Progenitor cell of endocrine pancreas (in vitro differentiated cells): ENCODE data around the gene DDIT4L. TPM values are rescaled to one million over a fixed set of nuclear protein-coding genes. Genes with fewer than 3 reads are reported as not detected.

Source experiments
- DNase-seq: peaks from one replicate; pipeline ENCODE4 v3.0.0; 2021; ENCODE audit warnings: low spot score; ENCODE audit not compliant: unreplicated experiment
- H3K27ac Mint-ChIP-seq: 2 replicates; pipeline ENCODE4 v1.8.0; 2021; ENCODE audit warnings: mild to moderate bottlenecking, moderate library complexity, mixed read lengths
- H3K27me3 Mint-ChIP-seq: 2 replicates; pipeline ENCODE4 v1.8.0; 2021; ENCODE audit warnings: mixed read lengths
- H3K36me3 Mint-ChIP-seq: 2 replicates; pipeline ENCODE4 v1.8.0; 2022; ENCODE audit warnings: mixed read lengths; ENCODE audit not compliant: insufficient read depth
- H3K4me1 Mint-ChIP-seq: 2 replicates; pipeline ENCODE4 v1.8.0; 2021; ENCODE audit warnings: low read depth, mixed read lengths
- H3K4me3 Mint-ChIP-seq: 2 replicates; pipeline ENCODE4 v1.8.0; 2021; ENCODE audit warnings: low read depth, mild to moderate bottlenecking, moderate library complexity, mixed read lengths
- H3K9me3 Mint-ChIP-seq: 2 replicates; pipeline ENCODE4 v1.8.0; 2021; ENCODE audit warnings: low read depth, mixed read lengths
- total RNA-seq: library from RNA; stranded (reverse); gene quantifications from 2 replicates; pipeline ENCODE4 v1.2.1, GENCODE V29; 2021
- TF ChIP-seq, protein P1 (sequence below): fragments of 200-600 bp; sonication (generic); IDR thresholded peaks from one replicate; pipeline ENCODE4 v1.5.0; 2021; ENCODE audit warnings: antibody characterized with exemption, mild to moderate bottlenecking; ENCODE audit not compliant: unreplicated experiment

Gene DDIT4L
- total RNA-seq, 1 donor from 2014 or later, result 2.6 TPM

DNA sequence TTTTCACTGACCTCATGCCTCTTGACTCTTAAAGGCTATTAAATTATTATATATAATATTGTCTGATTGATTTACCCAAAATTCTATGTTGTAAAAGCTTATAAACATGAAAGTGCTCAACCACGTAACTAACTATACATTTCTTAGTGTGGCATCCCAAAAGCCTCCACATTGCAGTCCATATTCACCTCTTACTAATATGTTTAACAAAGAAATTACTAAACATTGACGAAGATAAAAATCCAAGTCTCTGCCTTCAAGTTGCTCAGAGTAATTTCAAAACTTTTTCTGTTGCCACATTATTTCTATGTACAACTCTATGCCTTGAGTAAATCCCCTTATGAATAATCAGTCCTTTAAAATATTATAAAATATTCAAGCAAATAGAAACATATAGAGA, 14.4 kb downstream of the DDIT4L start:
- TF ChIP-seq, protein P1, sequence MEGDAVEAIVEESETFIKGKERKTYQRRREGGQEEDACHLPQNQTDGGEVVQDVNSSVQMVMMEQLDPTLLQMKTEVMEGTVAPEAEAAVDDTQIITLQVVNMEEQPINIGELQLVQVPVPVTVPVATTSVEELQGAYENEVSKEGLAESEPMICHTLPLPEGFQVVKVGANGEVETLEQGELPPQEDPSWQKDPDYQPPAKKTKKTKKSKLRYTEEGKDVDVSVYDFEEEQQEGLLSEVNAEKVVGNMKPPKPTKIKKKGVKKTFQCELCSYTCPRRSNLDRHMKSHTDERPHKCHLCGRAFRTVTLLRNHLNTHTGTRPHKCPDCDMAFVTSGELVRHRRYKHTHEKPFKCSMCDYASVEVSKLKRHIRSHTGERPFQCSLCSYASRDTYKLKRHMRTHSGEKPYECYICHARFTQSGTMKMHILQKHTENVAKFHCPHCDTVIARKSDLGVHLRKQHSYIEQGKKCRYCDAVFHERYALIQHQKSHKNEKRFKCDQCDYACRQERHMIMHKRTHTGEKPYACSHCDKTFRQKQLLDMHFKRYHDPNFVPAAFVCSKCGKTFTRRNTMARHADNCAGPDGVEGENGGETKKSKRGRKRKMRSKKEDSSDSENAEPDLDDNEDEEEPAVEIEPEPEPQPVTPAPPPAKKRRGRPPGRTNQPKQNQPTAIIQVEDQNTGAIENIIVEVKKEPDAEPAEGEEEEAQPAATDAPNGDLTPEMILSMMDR, result no peak
- no peak for DNase-seq
- Mint-ChIP-seq H3K27me3 (no peaks in the 10 kb centered on the region), H3K36me3 (no peaks in the 10 kb centered on the region), H3K9me3 (no peaks in the 10 kb centered on the region), H3K4me1 (peaks cover 3% of the 10 kb centered on the region), H3K4me3 (no peak overlapping the region), H3K27ac (no peak overlapping the region)

GRCh38 chr4:100174985-100175383, 15.3 kb downstream of the DDIT4L start:
- Mint-ChIP-seq H3K4me3 (no peak overlapping the region), H3K27ac (no peak overlapping the region), H3K36me3 (no peaks in the 10 kb centered on the region), H3K27me3 (no peaks in the 10 kb centered on the region), H3K4me1 (peaks cover 3% of the 10 kb centered on the region), H3K9me3 (no peaks in the 10 kb centered on the region)
- no peak for DNase-seq
- TF ChIP-seq, protein P1, result no peak

- H3K9me3 Mint-ChIP-seq, result no peaks in the 10 kb centered on the region
- no peak overlapping the region for H3K4me3 Mint-ChIP-seq
- H3K36me3 Mint-ChIP-seq, result no peaks in the 10 kb centered on the region
These were observed 19.3 kb downstream of the DDIT4L start for GRCh38 chr4:100170986-100171385.

DNA sequence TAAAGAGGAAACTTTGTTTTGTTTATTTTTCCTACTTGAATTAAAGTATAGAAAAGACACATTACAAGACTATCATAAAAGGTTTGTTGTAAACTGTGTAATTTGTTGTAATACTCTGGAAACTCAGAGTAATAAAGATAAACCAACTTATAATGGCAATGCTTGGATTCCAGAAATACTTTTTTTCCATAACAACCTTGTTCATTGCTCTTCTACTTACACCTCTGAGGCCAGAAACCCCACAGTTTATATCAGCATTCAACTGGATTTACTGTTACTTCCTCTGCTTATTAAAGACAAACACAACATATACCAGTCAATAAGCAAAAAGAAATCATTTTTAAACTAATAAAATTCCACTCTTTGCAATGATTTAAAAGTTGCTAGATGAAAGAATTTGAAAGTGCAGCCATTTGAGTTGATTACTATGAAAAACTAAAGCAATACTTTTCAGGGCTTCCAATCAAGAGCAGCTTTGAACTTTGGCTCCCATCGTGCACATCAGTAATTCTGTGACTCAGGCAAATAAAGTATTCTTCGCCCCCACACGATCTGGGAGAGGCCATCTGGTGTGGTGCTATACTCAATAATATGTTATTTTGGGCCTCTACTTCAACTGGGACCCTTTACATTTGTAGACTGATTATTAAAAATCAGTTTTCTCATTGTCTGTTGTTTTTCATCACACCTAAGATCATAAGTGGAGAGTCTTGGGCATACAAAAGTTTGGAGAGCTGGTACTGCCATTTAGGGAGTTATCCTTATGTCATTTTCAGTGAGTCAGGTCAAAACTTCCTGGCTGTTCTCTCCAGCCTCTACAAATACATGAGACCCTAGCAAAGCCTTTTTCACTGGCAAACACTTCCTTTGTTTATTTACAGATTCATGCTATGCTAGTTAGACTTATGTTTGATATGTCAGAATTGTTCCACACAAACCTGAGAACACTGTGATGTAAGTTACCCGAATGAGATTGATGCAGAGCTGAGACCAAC, 20.5 kb downstream of the DDIT4L start:
- Mint-ChIP-seq H3K27ac (no peak overlapping the region), H3K4me1 (peaks cover 3% of the 10 kb centered on the region), H3K9me3 (no peaks in the 10 kb centered on the region), H3K4me3 (no peak overlapping the region), H3K27me3 (no peaks in the 10 kb centered on the region), H3K36me3 (no peaks in the 10 kb centered on the region)
- TF ChIP-seq, protein P1, result no peak
- DNase-seq, result no peak

More at GRCh38 chr4:100170986-100171385, 19.3 kb downstream of the DDIT4L start:
- H3K4me1 Mint-ChIP-seq, result peaks cover 3% of the 10 kb centered on the region
- TF ChIP-seq, protein P1, result no peak
- H3K27ac Mint-ChIP-seq, result no peak overlapping the region
- no peaks in the 10 kb centered on the region for H3K27me3 Mint-ChIP-seq
- DNase-seq, result no peak

GRCh38 chr4:100168521-100168920, 21.7 kb downstream of the DDIT4L start:
- Mint-ChIP-seq H3K27ac (no peak overlapping the region), H3K4me1 (no peaks in the 10 kb centered on the region), H3K9me3 (no peaks in the 10 kb centered on the region), H3K36me3 (no peaks in the 10 kb centered on the region), H3K4me3 (no peak overlapping the region), H3K27me3 (no peaks in the 10 kb centered on the region)
- TF ChIP-seq, protein P1, result no peak
- DNase-seq, result no peak
